Measurements from ENCODE around the gene NKD2.
"Not testable (repeated sequence)": the region's sequence is repeated elsewhere in the genome, so short reads cannot be mapped to it uniquely, and the experiment has no call there.

The NKD2 gene

DNA sequence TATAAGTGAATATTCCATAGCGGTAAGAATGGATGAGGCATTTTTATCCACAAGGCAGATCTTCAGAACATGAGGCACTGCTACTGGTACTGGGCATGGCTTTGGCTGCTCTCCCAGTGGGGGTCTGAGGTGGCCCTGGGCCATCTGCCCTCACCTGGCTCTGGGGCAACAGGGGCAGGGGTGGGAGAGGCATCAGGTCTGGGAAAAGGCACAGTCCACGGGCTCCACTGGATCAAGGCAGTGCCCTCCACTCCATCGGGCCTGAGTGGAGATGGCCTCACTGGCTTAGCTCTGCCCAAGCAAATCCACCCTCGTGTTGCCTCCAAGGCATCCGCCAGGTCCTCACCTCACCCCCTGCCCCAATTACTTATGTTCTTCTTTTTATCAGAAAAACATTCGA, 10.9 kb upstream of the NKD2 start:
- H3K27ac ChIP-seq, result no peak overlapping the region
- TF ChIP-seq, protein P1, sequence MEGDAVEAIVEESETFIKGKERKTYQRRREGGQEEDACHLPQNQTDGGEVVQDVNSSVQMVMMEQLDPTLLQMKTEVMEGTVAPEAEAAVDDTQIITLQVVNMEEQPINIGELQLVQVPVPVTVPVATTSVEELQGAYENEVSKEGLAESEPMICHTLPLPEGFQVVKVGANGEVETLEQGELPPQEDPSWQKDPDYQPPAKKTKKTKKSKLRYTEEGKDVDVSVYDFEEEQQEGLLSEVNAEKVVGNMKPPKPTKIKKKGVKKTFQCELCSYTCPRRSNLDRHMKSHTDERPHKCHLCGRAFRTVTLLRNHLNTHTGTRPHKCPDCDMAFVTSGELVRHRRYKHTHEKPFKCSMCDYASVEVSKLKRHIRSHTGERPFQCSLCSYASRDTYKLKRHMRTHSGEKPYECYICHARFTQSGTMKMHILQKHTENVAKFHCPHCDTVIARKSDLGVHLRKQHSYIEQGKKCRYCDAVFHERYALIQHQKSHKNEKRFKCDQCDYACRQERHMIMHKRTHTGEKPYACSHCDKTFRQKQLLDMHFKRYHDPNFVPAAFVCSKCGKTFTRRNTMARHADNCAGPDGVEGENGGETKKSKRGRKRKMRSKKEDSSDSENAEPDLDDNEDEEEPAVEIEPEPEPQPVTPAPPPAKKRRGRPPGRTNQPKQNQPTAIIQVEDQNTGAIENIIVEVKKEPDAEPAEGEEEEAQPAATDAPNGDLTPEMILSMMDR (conservative IDR thresholded peaks at IDR 0.05), result no peak
- no peak for TF ChIP-seq ZFX (IDR thresholded peaks at IDR 0.05)

DNA sequence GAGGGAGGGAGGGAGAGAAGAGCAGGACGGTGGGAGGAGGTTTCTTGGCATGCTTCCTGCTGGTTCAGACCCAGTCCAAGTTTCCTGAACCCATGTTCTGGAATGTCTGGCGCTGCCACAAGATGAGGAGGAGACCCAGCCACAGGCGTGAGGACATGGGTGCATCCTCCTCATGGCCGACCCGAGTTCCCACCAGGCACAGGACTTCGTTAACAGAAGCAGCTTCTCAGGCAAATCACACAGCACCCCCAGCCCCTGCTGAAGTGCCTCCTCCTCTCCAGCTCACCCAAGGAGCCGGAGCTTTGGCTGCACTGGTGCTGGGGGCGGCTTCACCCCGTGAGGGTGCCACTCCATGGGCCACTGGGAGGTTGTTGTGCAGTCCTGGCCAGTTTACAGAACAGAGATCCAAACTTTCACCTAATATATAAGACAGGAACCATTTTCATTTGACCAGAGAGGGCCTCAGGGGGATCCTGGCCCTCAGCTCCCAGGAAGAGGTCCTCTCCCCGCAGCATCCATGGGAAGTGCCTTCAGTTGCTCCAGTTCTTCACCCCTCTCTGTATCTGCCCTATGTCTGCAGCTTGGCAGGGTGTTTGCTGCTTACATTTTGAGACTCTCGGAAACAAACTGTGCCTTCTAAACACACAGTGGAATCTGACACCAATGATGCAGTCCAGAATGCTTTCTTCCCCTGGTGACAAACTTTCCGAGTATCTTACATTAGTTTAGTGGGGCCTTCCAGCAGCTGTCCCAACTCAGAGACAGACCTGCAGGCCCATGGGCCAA, 10.2 kb upstream of the NKD2 start:
- no peak for TF ChIP-seq ZFX (IDR thresholded peaks at IDR 0.05)
- TF ChIP-seq, protein P1 (conservative IDR thresholded peaks at IDR 0.05), result no peak
- no peak overlapping the region for H3K27ac ChIP-seq

DNA sequence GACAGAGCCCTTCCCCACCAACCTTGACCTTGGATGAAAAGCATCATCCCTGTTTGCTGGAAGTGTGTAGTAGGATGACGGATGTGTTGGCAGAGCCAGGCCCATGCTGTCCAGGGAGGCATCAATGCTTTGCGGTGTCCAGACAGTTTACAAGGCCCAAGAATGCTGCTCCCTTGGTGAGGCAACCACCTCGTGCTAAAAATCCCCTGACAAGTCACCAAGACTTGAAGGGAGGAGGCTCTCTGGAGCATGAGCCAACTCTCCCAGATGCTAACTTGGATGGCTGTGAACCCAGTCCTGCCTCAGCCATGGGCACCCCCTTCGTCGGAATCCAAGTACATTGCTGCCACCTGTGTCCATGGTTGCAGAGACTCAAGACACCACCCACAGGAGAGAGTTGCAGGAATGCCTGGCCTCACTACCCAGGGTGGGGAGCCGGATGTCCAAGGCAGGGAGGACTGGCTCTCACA, 9.5 kb upstream of the NKD2 start:
- H3K27ac ChIP-seq, result no peak overlapping the region
- no peak for TF ChIP-seq ZFX (IDR thresholded peaks at IDR 0.05)
- TF ChIP-seq, protein P1 (conservative IDR thresholded peaks at IDR 0.05), result no peak

DNA sequence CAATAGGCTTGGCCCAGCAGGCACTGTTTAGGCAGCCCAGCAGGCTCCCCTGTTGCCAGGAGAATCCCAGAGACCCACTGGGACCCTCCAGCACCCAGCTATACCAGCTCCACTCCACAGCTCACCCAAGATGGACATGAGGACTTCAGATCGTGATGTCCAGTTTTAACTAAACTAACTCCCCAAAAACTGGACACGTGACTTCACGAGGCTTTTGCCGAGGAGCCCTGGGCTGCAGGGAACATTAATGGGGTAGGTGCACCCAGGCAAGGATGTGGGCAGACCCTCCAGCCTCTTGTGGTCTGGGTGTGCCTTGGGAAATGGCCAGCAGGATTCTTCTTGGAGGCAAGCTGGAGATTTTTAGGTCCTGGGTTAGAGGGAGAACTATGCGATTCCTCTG, 8.9 kb upstream of the NKD2 start:
- TF ChIP-seq, protein P1 (conservative IDR thresholded peaks at IDR 0.05), result no peak
- no peak for TF ChIP-seq ZFX (IDR thresholded peaks at IDR 0.05)
- H3K27ac ChIP-seq, result no peak overlapping the region

DNA sequence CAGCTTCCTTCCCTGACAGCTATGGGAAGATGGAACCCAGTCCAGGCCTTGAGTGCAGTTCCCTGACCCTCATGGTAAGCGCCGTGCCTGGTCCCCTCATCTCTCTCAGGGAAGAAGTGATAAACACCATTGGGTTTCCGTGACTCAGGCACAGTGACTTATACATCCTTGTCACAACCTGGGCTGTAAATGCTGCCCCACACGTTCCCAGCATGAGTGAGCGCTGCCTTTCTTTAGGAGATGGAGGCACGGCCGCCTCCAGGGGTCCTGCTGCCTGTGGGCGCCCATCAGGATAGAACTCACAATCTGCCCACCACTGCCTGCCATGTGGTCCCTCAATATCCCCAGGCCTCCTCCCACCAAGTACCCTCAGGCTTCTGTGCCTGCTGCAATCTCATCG, 8.3 kb upstream of the NKD2 start:
- no peak overlapping the region for H3K27ac ChIP-seq
- TF ChIP-seq, protein P1 (conservative IDR thresholded peaks at IDR 0.05), result no peak
- no peak for TF ChIP-seq ZFX (IDR thresholded peaks at IDR 0.05)

DNA sequence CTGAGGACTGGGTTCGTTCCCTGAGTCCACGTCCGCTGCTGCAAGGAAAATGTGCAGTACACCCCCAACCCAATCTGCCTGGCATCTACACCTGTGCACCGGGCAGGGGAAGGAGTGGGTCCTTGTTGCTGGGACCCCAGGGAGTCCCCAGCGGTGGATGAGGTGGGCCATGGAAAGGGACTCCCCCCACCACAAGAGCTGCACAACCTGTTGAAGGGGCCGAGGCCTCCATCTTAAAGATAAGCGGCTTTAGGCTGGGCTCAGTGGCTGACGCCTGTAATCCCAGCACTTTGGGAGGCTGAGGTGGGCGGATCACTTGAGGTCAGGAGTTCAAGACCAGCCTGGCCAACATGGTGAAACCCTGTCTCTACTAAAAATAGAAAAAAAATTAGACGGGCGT, 7.8 kb upstream of the NKD2 start:
- H3K27ac ChIP-seq, result not testable (repeated sequence)

DNA sequence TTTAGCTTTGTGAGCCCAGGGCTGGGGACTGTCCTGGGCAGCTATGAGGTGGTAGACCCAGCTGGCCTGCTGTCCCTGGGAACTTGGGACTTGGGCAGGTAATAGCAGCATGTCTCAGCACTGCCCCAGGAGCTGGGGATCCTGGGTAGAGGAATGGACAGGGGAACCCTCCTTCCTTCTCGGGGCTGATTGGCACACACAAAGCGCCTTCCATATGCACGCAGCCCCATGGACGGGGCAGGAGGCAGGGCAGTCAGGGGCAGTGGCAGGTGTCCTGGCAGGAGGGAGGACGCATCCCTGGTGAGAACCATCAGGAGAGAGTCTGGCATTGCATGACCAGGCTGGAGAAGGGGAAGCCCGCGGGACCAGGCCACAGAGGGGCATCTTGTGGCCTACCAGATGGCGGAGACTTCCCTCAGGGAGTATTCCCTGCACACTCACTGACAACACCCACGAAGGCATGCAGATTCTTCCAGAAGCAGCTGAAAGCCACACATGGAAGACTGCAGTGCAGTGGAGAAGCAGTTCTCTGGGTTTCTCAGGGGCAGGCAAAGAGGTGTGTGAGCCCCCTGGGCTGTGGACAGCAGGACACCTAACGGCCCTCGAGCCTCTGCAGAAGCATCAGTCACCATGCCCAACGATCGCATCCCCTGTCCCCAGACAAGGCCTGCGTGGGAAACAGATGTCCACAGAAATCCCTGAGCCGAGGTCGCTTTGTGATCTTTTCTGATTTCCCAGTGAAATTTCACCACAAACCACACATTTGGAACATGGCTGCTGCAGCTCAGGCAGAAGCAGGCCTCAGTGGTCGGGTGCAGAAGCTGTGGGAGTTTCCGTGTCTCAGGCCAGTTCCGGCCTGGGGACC, 7.0 kb upstream of the NKD2 start:
- no peak overlapping the region for H3K27ac ChIP-seq
- TF ChIP-seq ZFX (IDR thresholded peaks at IDR 0.05), result no peak
- TF ChIP-seq, protein P1 (conservative IDR thresholded peaks at IDR 0.05), result no peak

Data from C4-2B (cell line).